Liver (tissue), 9 donors: ENCODE results near the gene RTP4. TPM values are rescaled to one million over a fixed set of nuclear protein-coding genes. Genes with fewer than 3 reads are reported as not detected.

ENCODE experiments used
- DNase-seq: peaks from one replicate; pipeline ENCODE4 v3.0.0-alpha.2; 2017; ENCODE audit warnings: low spot score
- H3K27ac ChIP-seq, 2 donors: one replicate each; pipeline ENCODE4 v1.7.0; 2013; ENCODE audit warnings: inconsistent platforms in 2 of 2, low read length in 2 of 2, control low read depth in 1 of 2, low read depth in 1 of 2, mild to moderate bottlenecking in 1 of 2
- H3K27me3 ChIP-seq, 4 donors: one replicate each; pipeline versions ENCODE4 v1.6.1 to v1.7.0; 2013; ENCODE audit warnings: low read length in 3 of 4, inconsistent platforms in 1 of 4, mild to moderate bottlenecking in 1 of 4, moderate library complexity in 1 of 4; ENCODE audit not compliant: control insufficient read depth in 4 of 4, insufficient read depth in 4 of 4
- H3K36me3 ChIP-seq, 4 donors: one replicate each; pipeline versions ENCODE4 v1.6.1 to v1.7.0; 2013; ENCODE audit warnings: low read length in 3 of 4, mild to moderate bottlenecking in 3 of 4, low read depth in 1 of 4, moderate library complexity in 1 of 4; ENCODE audit not compliant: control insufficient read depth in 4 of 4, insufficient read depth in 3 of 4
- H3K4me1 ChIP-seq, 4 donors: one replicate each; pipeline versions ENCODE4 v1.6.1 to v1.7.0; 2013; ENCODE audit warnings: low read length in 3 of 4, mild to moderate bottlenecking in 3 of 4, moderate library complexity in 1 of 4; ENCODE audit not compliant: control insufficient read depth in 4 of 4, insufficient read depth in 4 of 4
- H3K4me3 ChIP-seq, 3 donors: one replicate each; pipeline versions ENCODE4 v1.6.1 to v1.7.0; 2013; ENCODE audit warnings: low read length in 3 of 3, control low read depth in 1 of 3, low read depth in 1 of 3, mild to moderate bottlenecking in 1 of 3
- H3K9ac ChIP-seq, 2 donors: one replicate each; pipeline ENCODE4 v1.7.0; 2013; ENCODE audit warnings: low read length in 2 of 2, mild to moderate bottlenecking in 2 of 2, moderate library complexity in 2 of 2, control low read depth in 1 of 2, low read depth in 1 of 2
- H3K9me3 ChIP-seq, 4 donors: one replicate each; pipeline versions ENCODE4 v1.6.1 to v1.7.0; 2013; ENCODE audit warnings: low read length in 3 of 4; ENCODE audit not compliant: control insufficient read depth in 4 of 4
- EGR1 ChIP-seq, 2 donors: IDR thresholded peaks; 2 replicates each; pipeline ENCODE4 v1.6.1; 2016 to 2018; ENCODE audit warnings: antibody characterized with exemption in 2 of 2, low read depth in 2 of 2
- FOXA1 ChIP-seq: IDR thresholded peaks from 2 replicates; pipeline ENCODE4 v1.6.1; 2016; ENCODE audit warnings: antibody characterized with exemption
- FOXA2 ChIP-seq: IDR thresholded peaks from 2 replicates; pipeline ENCODE4 v1.6.1; 2016; ENCODE audit warnings: antibody characterized with exemption
- GABPA ChIP-seq, 2 donors: IDR thresholded peaks in 1 of 2; conservative IDR thresholded peaks in 1 of 2; 2 replicates each; pipeline ENCODE4 v1.6.1; 2016; ENCODE audit warnings: antibody characterized with exemption in 2 of 2, mild to moderate bottlenecking in 1 of 2, moderate library complexity in 1 of 2
- HNF4A ChIP-seq, 2 donors: conservative IDR thresholded peaks; 2 replicates each; pipeline ENCODE4 v1.6.1; 2016; ENCODE audit warnings: antibody characterized with exemption in 2 of 2, mild to moderate bottlenecking in 2 of 2
- HNF4G ChIP-seq: IDR thresholded peaks from 2 replicates; pipeline ENCODE4 v1.6.1; 2016; ENCODE audit warnings: antibody characterized with exemption
- JUND ChIP-seq, 2 donors: IDR thresholded peaks; 2 replicates each; pipeline ENCODE4 v1.6.1; 2016; ENCODE audit warnings: antibody characterized with exemption in 2 of 2
- RAD21 ChIP-seq, 2 donors: IDR thresholded peaks; 2 replicates each; pipeline ENCODE4 v1.6.1; 2016; ENCODE audit warnings: antibody characterized with exemption in 2 of 2, mild to moderate bottlenecking in 2 of 2
- RXRA ChIP-seq, 2 donors: IDR thresholded peaks; 2 replicates each; pipeline ENCODE4 v1.6.1; 2017 to 2018; ENCODE audit warnings: antibody characterized with exemption in 2 of 2, mild to moderate bottlenecking in 1 of 2
- SP1 ChIP-seq: IDR thresholded peaks from 2 replicates; pipeline ENCODE4 v1.6.1; 2018; ENCODE audit warnings: antibody characterized with exemption, mild to moderate bottlenecking
- YY1 ChIP-seq: IDR thresholded peaks from 2 replicates; pipeline ENCODE4 v1.6.1; 2016; ENCODE audit warnings: antibody characterized with exemption, mild to moderate bottlenecking
- WGBS: extraction: QIAGEN DNeasy Blood & Tissue Kit; methylation state at CpG from one replicate; pipeline ENCODE4 v1.1.7; 2013; 5-methylcytosine and 5-hydroxymethylcytosine counted together
- polyA plus RNA-seq, 2 donors: library from polyadenylated mRNA; stranded (reverse) in 1 of 2; unstranded in 1 of 2; fragments of 200-250 nt in 1 of 2; fragments of >200 nt in 1 of 2; fragmentation: Nextera tagmentation in 1 of 2; extraction: Ambion mirVana in 1 of 2; gene quantifications; one replicate each; pipeline versions ENCODE4 v1.2.1 to v1.2.3, GENCODE V29; 2013 to 2015
- total RNA-seq, 2 donors: library from RNA; depleted of rRNA; stranded (reverse); fragments of >200 nt; gene quantifications; one replicate each; pipeline ENCODE4 v1.2.3, GENCODE V29; 2014
- TF ChIP-seq, protein P1 (sequence below): IDR thresholded peaks from 2 replicates; pipeline ENCODE4 v1.6.1; 2016; ENCODE audit warnings: antibody characterized with exemption
- TF ChIP-seq, protein P2 (sequence below): fragments of 150-350 bp; IDR thresholded peaks from 2 replicates; pipeline ENCODE4 v1.5.1; 2017; ENCODE audit warnings: improper control_type of control experiment, low read depth, low read length; ENCODE audit not compliant: missing input control
- TF ChIP-seq, protein P3 (sequence below): IDR thresholded peaks from 2 replicates; pipeline ENCODE4 v1.6.1; 2016; ENCODE audit warnings: antibody characterized with exemption, mild to moderate bottlenecking
- TF ChIP-seq, protein P4 (sequence below): IDR thresholded peaks from 2 replicates; pipeline ENCODE4 v1.6.1; 2016; ENCODE audit warnings: antibody characterized with exemption
- TF ChIP-seq, protein P5 (sequence below): IDR thresholded peaks from 2 replicates; pipeline ENCODE4 v1.6.1; 2016; ENCODE audit warnings: antibody characterized with exemption
- donor health status: healthy.
- donor health status: healthy.
- donor health status: healthy.
- donor health status: healthy.
- donor health status: healthy.

The RTP4 gene
- total and polyA plus RNA-seq, 4 donors, result 0.93 to 3.4 (median 2.1) TPM

DNA sequence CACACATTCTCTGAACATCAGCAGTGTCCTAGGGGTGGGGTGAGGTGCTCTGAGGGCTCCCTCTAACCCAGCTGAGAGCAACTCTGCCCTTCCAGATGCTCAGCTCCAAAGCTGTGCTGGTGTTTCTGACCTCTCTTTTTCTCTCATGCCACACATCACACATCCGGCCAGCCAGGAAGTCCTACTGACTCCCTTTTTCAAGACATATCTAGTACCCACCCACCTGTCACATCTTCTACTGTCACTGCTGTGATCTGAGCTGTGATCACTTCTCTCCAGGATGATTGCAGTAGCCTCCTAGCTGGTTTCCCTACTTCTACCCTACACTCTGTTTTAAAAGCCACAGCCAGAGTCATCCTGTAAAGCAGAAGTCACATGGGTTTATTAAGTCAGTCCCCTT, 46.4 kb upstream of the RTP4 start:
- no peaks in the 10 kb centered on the region for H3K27me3 ChIP-seq

DNA sequence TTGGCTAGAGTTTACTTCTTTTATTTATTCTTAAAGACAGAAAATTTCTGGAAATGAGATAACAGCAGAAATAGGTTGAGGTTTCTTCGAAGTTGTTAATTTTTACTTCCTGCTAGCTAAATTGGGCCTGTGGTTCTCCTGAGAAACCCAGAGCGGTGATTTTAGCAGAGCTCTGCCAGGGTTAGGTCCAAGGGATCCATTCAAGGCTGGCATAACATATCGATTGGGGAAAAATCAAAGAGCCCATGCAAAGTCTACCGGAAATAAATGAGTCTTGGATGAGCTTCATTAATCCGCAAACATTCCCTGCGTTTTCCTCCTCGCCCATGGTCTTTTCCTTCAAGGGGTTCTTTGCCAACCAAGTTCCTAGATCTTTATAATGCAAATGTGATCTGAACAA, 45.9 kb upstream of the RTP4 start:
- Histone ChIP-seq H3K4me1 (peaks cover 0 to 8% (median 6%) of the 10 kb centered on the region in 4 donors), H3K36me3 (no peaks in the 10 kb centered on the region), H3K27me3 (no peaks in the 10 kb centered on the region), H3K4me3 (no peak overlapping the region), H3K27ac (no peak overlapping the region), H3K9ac (no peak overlapping the region), H3K9me3 (no peaks in the 10 kb centered on the region)
- DNase-seq, result no peak
- TF ChIP-seq GABPA (IDR thresholded peaks at IDR 0.05 in 1 of 2, conservative IDR thresholded peaks at IDR 0.05 in 1 of 2), result no peak
- TF ChIP-seq FOXA1, result no peak
- TF ChIP-seq, protein P1, sequence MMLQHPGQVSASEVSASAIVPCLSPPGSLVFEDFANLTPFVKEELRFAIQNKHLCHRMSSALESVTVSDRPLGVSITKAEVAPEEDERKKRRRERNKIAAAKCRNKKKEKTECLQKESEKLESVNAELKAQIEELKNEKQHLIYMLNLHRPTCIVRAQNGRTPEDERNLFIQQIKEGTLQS, result no peak
- TF ChIP-seq, protein P2, sequence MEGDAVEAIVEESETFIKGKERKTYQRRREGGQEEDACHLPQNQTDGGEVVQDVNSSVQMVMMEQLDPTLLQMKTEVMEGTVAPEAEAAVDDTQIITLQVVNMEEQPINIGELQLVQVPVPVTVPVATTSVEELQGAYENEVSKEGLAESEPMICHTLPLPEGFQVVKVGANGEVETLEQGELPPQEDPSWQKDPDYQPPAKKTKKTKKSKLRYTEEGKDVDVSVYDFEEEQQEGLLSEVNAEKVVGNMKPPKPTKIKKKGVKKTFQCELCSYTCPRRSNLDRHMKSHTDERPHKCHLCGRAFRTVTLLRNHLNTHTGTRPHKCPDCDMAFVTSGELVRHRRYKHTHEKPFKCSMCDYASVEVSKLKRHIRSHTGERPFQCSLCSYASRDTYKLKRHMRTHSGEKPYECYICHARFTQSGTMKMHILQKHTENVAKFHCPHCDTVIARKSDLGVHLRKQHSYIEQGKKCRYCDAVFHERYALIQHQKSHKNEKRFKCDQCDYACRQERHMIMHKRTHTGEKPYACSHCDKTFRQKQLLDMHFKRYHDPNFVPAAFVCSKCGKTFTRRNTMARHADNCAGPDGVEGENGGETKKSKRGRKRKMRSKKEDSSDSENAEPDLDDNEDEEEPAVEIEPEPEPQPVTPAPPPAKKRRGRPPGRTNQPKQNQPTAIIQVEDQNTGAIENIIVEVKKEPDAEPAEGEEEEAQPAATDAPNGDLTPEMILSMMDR, result no peak
- TF ChIP-seq FOXA2, result no peak
- WGBS, result 87% methylated on average over 7 of the region's 7 CpGs

More for the DNA sequence above, 46.4 kb upstream of the RTP4 start:
- H3K4me3 ChIP-seq, result no peak overlapping the region
- no peak overlapping the region for H3K27ac ChIP-seq
- DNase-seq, result no peak
- no peak overlapping the region for H3K9ac ChIP-seq
- peaks cover 0 to 8% (median 6%) of the 10 kb centered on the region in 4 donors for H3K4me1 ChIP-seq
- TF ChIP-seq, protein P2, result no peak
- TF ChIP-seq FOXA2, result no peak
- TF ChIP-seq JUND (IDR thresholded peaks at IDR 0.05), result no peak
- no peak for TF ChIP-seq HNF4G
- TF ChIP-seq HNF4A (conservative IDR thresholded peaks at IDR 0.05), result no peak
- no peak for TF ChIP-seq YY1
- TF ChIP-seq RXRA (IDR thresholded peaks at IDR 0.05), result no peak
- TF ChIP-seq, protein P3, sequence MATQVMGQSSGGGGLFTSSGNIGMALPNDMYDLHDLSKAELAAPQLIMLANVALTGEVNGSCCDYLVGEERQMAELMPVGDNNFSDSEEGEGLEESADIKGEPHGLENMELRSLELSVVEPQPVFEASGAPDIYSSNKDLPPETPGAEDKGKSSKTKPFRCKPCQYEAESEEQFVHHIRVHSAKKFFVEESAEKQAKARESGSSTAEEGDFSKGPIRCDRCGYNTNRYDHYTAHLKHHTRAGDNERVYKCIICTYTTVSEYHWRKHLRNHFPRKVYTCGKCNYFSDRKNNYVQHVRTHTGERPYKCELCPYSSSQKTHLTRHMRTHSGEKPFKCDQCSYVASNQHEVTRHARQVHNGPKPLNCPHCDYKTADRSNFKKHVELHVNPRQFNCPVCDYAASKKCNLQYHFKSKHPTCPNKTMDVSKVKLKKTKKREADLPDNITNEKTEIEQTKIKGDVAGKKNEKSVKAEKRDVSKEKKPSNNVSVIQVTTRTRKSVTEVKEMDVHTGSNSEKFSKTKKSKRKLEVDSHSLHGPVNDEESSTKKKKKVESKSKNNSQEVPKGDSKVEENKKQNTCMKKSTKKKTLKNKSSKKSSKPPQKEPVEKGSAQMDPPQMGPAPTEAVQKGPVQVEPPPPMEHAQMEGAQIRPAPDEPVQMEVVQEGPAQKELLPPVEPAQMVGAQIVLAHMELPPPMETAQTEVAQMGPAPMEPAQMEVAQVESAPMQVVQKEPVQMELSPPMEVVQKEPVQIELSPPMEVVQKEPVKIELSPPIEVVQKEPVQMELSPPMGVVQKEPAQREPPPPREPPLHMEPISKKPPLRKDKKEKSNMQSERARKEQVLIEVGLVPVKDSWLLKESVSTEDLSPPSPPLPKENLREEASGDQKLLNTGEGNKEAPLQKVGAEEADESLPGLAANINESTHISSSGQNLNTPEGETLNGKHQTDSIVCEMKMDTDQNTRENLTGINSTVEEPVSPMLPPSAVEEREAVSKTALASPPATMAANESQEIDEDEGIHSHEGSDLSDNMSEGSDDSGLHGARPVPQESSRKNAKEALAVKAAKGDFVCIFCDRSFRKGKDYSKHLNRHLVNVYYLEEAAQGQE, result no peak
- no peak for TF ChIP-seq EGR1 (IDR thresholded peaks at IDR 0.05; ENCODE audit: low read depth in 2 of 2)
- TF ChIP-seq, protein P4, sequence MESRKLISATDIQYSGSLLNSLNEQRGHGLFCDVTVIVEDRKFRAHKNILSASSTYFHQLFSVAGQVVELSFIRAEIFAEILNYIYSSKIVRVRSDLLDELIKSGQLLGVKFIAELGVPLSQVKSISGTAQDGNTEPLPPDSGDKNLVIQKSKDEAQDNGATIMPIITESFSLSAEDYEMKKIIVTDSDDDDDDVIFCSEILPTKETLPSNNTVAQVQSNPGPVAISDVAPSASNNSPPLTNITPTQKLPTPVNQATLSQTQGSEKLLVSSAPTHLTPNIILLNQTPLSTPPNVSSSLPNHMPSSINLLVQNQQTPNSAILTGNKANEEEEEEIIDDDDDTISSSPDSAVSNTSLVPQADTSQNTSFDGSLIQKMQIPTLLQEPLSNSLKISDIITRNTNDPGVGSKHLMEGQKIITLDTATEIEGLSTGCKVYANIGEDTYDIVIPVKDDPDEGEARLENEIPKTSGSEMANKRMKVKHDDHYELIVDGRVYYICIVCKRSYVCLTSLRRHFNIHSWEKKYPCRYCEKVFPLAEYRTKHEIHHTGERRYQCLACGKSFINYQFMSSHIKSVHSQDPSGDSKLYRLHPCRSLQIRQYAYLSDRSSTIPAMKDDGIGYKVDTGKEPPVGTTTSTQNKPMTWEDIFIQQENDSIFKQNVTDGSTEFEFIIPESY, result no peak
- no peak for TF ChIP-seq RAD21 (IDR thresholded peaks at IDR 0.05)
- no peak for TF ChIP-seq SP1
- TF ChIP-seq GABPA (IDR thresholded peaks at IDR 0.05 in 1 of 2, conservative IDR thresholded peaks at IDR 0.05 in 1 of 2), result no peak
- TF ChIP-seq, protein P5, sequence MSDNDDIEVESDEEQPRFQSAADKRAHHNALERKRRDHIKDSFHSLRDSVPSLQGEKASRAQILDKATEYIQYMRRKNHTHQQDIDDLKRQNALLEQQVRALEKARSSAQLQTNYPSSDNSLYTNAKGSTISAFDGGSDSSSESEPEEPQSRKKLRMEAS, result no peak
- TF ChIP-seq FOXA1, result no peak
- H3K36me3 ChIP-seq, result no peaks in the 10 kb centered on the region
- H3K9me3 ChIP-seq, result no peaks in the 10 kb centered on the region
- WGBS, result 83% methylated on average over 1 of the region's 1 CpG
